NCI-H1092 (cell line): ENCODE measurements around the gene ATG2A.

Experiments
- DNase-seq: peaks from one replicate; lab custom pipeline; 2025; lab: John Stamatoyannopoulos, UW

ATG2A gene

GRCh38 chr11:64884019-64884418, 33.0 kb downstream of the ATG2A start:
- DNase-seq = no peak

- DNase-seq = no peak
Observed at GRCh38 chr11:64883575-64883974, 33.4 kb downstream of the ATG2A start.

- no peak for DNase-seq
Observed at GRCh38 chr11:64882243-64882642, 34.8 kb downstream of the ATG2A start.

- DNase-seq = no peak
Observed at GRCh38 chr11:64881476-64881875, 35.5 kb downstream of the ATG2A start.

- no peak for DNase-seq
Observed at GRCh38 chr11:64880240-64881001, 36.6 kb downstream of the ATG2A start.

- DNase-seq = no peak
Observed at GRCh38 chr11:64879244-64879900, 37.6 kb downstream of the ATG2A start.

- DNase-seq = peak; percentile 99
Observed at GRCh38 chr11:64878494-64879243, 38.3 kb downstream of the ATG2A start, which contains the start of gene EHD1. TSS of gene EHD1 (minus strand) at chr11:64878621. CDS start at chr11:64878464, 157 bp downstream.

- DNase-seq = no peak
Observed at GRCh38 chr11:64878223-64878493, 38.9 kb downstream of the ATG2A start.

GRCh38 chr11:64877390-64878222, 39.4 kb downstream of the ATG2A start:
- DNase-seq = no peak

GRCh38 chr11:64876835-64877341, 40.1 kb downstream of the ATG2A start:
- no peak for DNase-seq

- DNase-seq = no peak
Observed at GRCh38 chr11:64876229-64876750, 40.7 kb downstream of the ATG2A start.

GRCh38 chr11:64875369-64876228, 41.4 kb downstream of the ATG2A start:
- DNase-seq = no peak

- no peak for DNase-seq
Observed at GRCh38 chr11:64874308-64875240, 42.4 kb downstream of the ATG2A start.

GRCh38 chr11:64872790-64873488, 44.1 kb downstream of the ATG2A start:
- DNase-seq = no peak

GRCh38 chr11:64871492-64871891, 45.5 kb downstream of the ATG2A start:
- no peak for DNase-seq

GRCh38 chr11:64870893-64871466, 46.0 kb downstream of the ATG2A start:
- no peak for DNase-seq

- DNase-seq = no peak
Observed at GRCh38 chr11:64870176-64870892, 46.7 kb downstream of the ATG2A start.
